ENCODE measurements around the gene PRSS57. TPM values are rescaled to one million over a fixed set of nuclear protein-coding genes. Genes with fewer than 3 reads are reported as not detected.

The PRSS57 gene
- total and polyA plus RNA-seq, 2 of the 4 experiments (the other 2 are of a cell fraction): not detected

DNA sequence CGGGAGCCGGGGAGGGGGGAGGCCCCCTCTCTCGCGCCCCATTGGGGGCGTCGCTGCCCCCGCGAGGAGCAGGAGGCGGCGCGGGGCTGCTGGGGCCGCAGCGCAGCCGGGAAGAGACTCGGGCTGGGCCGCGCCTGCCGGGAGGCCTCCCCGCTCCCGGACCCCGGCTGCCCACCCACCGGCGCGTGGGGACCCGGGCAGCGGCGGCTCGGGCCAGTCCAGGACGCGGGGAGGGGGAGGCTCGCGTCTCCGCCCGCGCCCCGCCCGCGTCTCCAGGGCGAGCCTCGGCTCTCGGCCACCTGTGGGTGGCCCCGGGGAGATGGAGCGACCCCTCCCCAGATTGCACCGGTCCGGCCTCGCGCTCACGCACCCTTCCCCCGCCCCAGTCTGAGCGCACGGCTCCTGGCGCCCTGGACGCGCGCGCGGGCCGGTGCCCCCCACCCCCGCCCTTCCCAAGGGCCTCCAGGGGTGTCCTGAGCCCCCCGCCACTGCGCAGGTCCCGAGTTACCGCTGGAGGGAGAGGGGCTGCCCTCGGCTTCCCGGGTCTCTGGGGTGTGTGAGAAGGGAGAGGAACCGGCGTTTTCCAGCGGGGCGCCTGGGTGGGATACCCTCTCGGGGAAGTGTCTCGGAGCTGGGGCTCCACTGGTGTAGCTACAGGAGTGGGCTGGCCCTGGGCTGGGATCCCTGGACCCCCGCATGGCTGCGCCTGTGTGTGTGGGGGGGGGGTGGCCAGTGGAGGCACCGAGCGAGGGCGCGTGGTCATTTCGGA, 14.1 kb upstream of the PRSS57 start:
- Histone ChIP-seq H2BK5ac (ENCODE audit: low read depth, low read length, poor library complexity, severe bottlenecking) (no peak overlapping the region), H3K79me1 (ENCODE audit: low read depth in 1 of 2, low read length in 2 of 2) (no peaks in the 10 kb centered on the region), H2AFZ (replicated peaks; ENCODE audit: low read length, poor library complexity) (peak overlapping the region; percentile 70), H2AK5ac (ENCODE audit: low read depth, low read length) (no peak overlapping the region), H4K8ac (ENCODE audit: low read depth in 2 of 2, low read length in 2 of 2) (no peak overlapping the region), H4K91ac (ENCODE audit: insufficient read depth, low read depth, low read length) (no peak overlapping the region), H3K27ac (ENCODE audit: insufficient read depth, low read length) (no peak overlapping the region; the same call in 1 of the 2 replicates), H3K4ac (ENCODE audit: low read depth, low read length) (no peak overlapping the region), H3K9me1 (ENCODE audit: insufficient read depth, low read length) (no peaks in the 10 kb centered on the region), H3K9me3 (ENCODE audit: control insufficient read depth, insufficient read depth, low read length) (no peaks in the 10 kb centered on the region), H2BK15ac (ENCODE audit: low read depth, low read length) (no peak overlapping the region), H3K36me3 (ENCODE audit: control insufficient read depth, insufficient read depth, low read length) (no peaks in the 10 kb centered on the region), H4K20me1 (ENCODE audit: insufficient read depth, low read length) (no peaks in the 10 kb centered on the region; the same call in 1 of the 2 replicates), H3K23ac (ENCODE audit: low read depth, low read length) (no peak overlapping the region), H3K4me2 (ENCODE audit: low read depth, low read length) (peak overlapping the region; percentile 68), H3K4me3 (ENCODE audit: insufficient read depth, low read depth, low read length) (peak overlapping the region; percentile 95), H4K5ac (ENCODE audit: low read depth, low read length) (no peak overlapping the region), H2AK9ac (replicated peaks; ENCODE audit: low read depth, low read length, poor library complexity) (peak overlapping the region; percentile 65), H2BK20ac (ENCODE audit: low read depth, low read length) (no peak overlapping the region), H2BK120ac (ENCODE audit: low read depth, low read length) (no peak overlapping the region), H3K4me1 (ENCODE audit: control insufficient read depth, insufficient read depth, low read length) (peaks cover 8% of the 10 kb centered on the region; the same call in 1 of the 2 replicates), H3K56ac (ENCODE audit: extremely low read depth, insufficient read depth, low read length) (no peak overlapping the region), H3K9ac (ENCODE audit: low read depth, low read length) (peak overlapping the region; percentile 70), H3K27me3 (ENCODE audit: control insufficient read depth, insufficient read depth, low read length) (no peaks in the 10 kb centered on the region; the same call in 1 of the 2 replicates), H3K14ac (replicated peaks; ENCODE audit: low read depth, low read length) (no peak overlapping the region), H3K18ac (ENCODE audit: low read depth, low read length) (no peak overlapping the region)
- in situ Hi-C loops (cut with MboI; ENCODE audit: low sequenced_read_pairs) (no loop called here), intact Hi-C loops (cut with micrococcal nuclease) (no loop called here), dilution Hi-C loops (cut with HindIII; ENCODE audit: low sequenced_read_pairs, unreplicated experiment) (no loop called here)
- BruUV-seq (replicated peaks): no TSS peak
- DNase-seq (no peak), ATAC-seq (ENCODE audit: low read depth) (peak; percentile 41)
- TF ChIP-seq FOS (IDR thresholded peaks at IDR 0.05; ENCODE audit: low read depth, low read length): no peak
- TF ChIP-seq MAZ (IDR thresholded peaks at IDR 0.05; ENCODE audit: borderline replicate concordance, low read depth, low read length): peak; percentile 69; the same call in 1 of the 2 replicates
- CTCF ChIA-PET: no interaction called here
- POLR2A ChIA-PET (ENCODE audit: unreplicated experiment): no interaction called here
- 1% methylated on average over 37 of the region's 78 CpGs; no CpG with 5 or more reads in 1 of the 2 experiments for WGBS, 2 experiments (ENCODE audit: extremely low coverage in 2 of 2, insufficient read length in 1 of 2)

Measured in IMR-90 (cell line).